CD14-positive monocyte (primary cell): ENCODE results near the gene GPR42. TPM values are rescaled to one million over a fixed set of nuclear protein-coding genes. Genes with fewer than 3 reads are reported as not detected.

Experiments used
- DNase-seq, 3 donors: peaks; one replicate each; pipeline ENCODE4 v3.0.0-alpha.2; 2011 to 2022
- H2AFZ ChIP-seq: 2 replicates; pipeline ENCODE4 v1.6.0; 2012; ENCODE audit warnings: mild to moderate bottlenecking, low read depth, low read length, inconsistent platforms; ENCODE audit not compliant: insufficient read depth, poor library complexity, severe bottlenecking
- H3K27ac ChIP-seq, 2 donors: 1 replicate in 1 of 2; 2 replicates in 1 of 2; pipeline ENCODE4 v1.5.1; 2012 to 2013; ENCODE audit warnings: low read length in 2 of 2, control low read depth in 1 of 2, inconsistent platforms in 1 of 2, low read depth in 1 of 2, mild to moderate bottlenecking in 1 of 2
- H3K27me3 ChIP-seq, 2 donors: one replicate each; pipeline versions ENCODE4 v1.6.0 to v1.6.1; 2011 to 2013; ENCODE audit warnings: low read length in 2 of 2; ENCODE audit not compliant: control insufficient read depth in 2 of 2, insufficient read depth in 2 of 2
- H3K36me3 ChIP-seq, 2 donors: replicated peaks in 1 of 2; 1 replicate in 1 of 2; 2 replicates in 1 of 2; pipeline versions ENCODE4 v1.5.1 to v1.6.1; 2012 to 2013; ENCODE audit warnings: low read length in 2 of 2, control low read depth in 1 of 2, inconsistent platforms in 1 of 2, mild to moderate bottlenecking in 1 of 2; ENCODE audit not compliant: insufficient read depth in 2 of 2, control insufficient read depth in 1 of 2
- H3K4me1 ChIP-seq, 2 donors: 1 replicate in 1 of 2; 2 replicates in 1 of 2; pipeline versions ENCODE4 v1.5.1 to v1.6.1; 2012 to 2013; ENCODE audit warnings: low read length in 2 of 2, control low read depth in 1 of 2, inconsistent platforms in 1 of 2, mild to moderate bottlenecking in 1 of 2, moderate library complexity in 1 of 2; ENCODE audit not compliant: insufficient read depth in 2 of 2, control insufficient read depth in 1 of 2
- H3K4me2 ChIP-seq: replicated peaks from 2 replicates; pipeline ENCODE3; 2012; ENCODE audit warnings: low read length, moderate library complexity, mild to moderate bottlenecking; ENCODE audit not compliant: poor library complexity, severe bottlenecking; ENCODE audit errors: extremely low read depth
- H3K4me3 ChIP-seq, 3 experiments: fragments of 200-600 bp in 1 of 3; sonication (generic) in 1 of 3; replicated peaks in 1 of 3; 1 replicate in 2 of 3; 2 replicates in 1 of 3; pipeline ENCODE4 v1.5.1; 2011 to 2013; ENCODE audit warnings: low read length in 3 of 3, mild to moderate bottlenecking in 3 of 3, control low read depth in 2 of 3, low read depth in 2 of 3, inconsistent platforms in 1 of 3, moderate library complexity in 1 of 3
- H3K79me2 ChIP-seq: 2 replicates; pipeline ENCODE4 v1.6.0; 2012; ENCODE audit warnings: mild to moderate bottlenecking, control low read depth, inconsistent platforms, low read length, moderate library complexity; ENCODE audit not compliant: insufficient read depth
- H3K9ac ChIP-seq: 2 replicates; pipeline ENCODE4 v1.6.0; 2017; ENCODE audit warnings: low read length, mild to moderate bottlenecking; ENCODE audit not compliant: insufficient read depth, poor library complexity, severe bottlenecking
- H3K9me3 ChIP-seq, 2 donors: replicated peaks in 1 of 2; 1 replicate in 1 of 2; 2 replicates in 1 of 2; pipeline versions ENCODE4 v1.5.1 to v1.6.1; 2012 to 2013; ENCODE audit warnings: low read length in 2 of 2, control low read depth in 1 of 2; ENCODE audit not compliant: control insufficient read depth in 1 of 2, insufficient read depth in 1 of 2
- H4K20me1 ChIP-seq: 2 replicates; pipeline ENCODE4 v1.6.0; 2012; ENCODE audit warnings: mild to moderate bottlenecking, low read length, control low read depth, moderate library complexity; ENCODE audit not compliant: insufficient read depth
- H3K27ac Mint-ChIP-seq, 7 donors: one replicate each; pipeline ENCODE4 v1.8.0; 2020; ENCODE audit warnings: mild to moderate bottlenecking in 7 of 7, mixed read lengths in 7 of 7, moderate library complexity in 6 of 7, inconsistent platforms in 2 of 7
- H3K27me3 Mint-ChIP-seq, 3 donors: one replicate each; pipeline ENCODE4 v1.8.0; 2021 to 2022; ENCODE audit warnings: low read depth in 3 of 3, mild to moderate bottlenecking in 3 of 3, mixed read lengths in 3 of 3, moderate library complexity in 3 of 3, inconsistent platforms in 1 of 3
- H3K36me3 Mint-ChIP-seq, 2 donors: one replicate each; pipeline ENCODE4 v1.8.0; 2020; ENCODE audit warnings: mixed read lengths in 2 of 2, inconsistent platforms in 1 of 2, mild to moderate bottlenecking in 1 of 2
- H3K4me1 Mint-ChIP-seq: one replicate; pipeline ENCODE4 v1.8.0; 2020; ENCODE audit warnings: mild to moderate bottlenecking, mixed read lengths
- H3K4me3 Mint-ChIP-seq, 2 donors: one replicate each; pipeline ENCODE4 v1.8.0; 2020; ENCODE audit warnings: mild to moderate bottlenecking in 2 of 2, mixed read lengths in 2 of 2, moderate library complexity in 1 of 2
- H3K9me3 Mint-ChIP-seq, 7 donors: one replicate each; pipeline ENCODE4 v1.8.0; 2020 to 2022; ENCODE audit warnings: mixed read lengths in 7 of 7, mild to moderate bottlenecking in 6 of 7, moderate library complexity in 6 of 7, inconsistent platforms in 2 of 7
- CTCF ChIP-seq: fragments of 200-600 bp; IDR thresholded peaks from one replicate; pipeline ENCODE4 v1.8.0; 2022; ENCODE audit warnings: antibody characterized with exemption, mild to moderate bottlenecking
- WGBS: methylation state at CpG from one replicate; pipeline ENCODE4 v1.1.5; 2013; ENCODE audit warnings: missing lambda C conversion rate; ENCODE audit not compliant: insufficient coverage; 5-methylcytosine and 5-hydroxymethylcytosine counted together
- intact Hi-C, 2 donors: fragments of 100-400 bp; cut with micrococcal nuclease; formaldehyde crosslinking; loops; one replicate each; pipeline versions ENCODE4 v1.15.0 to v1.15.1; 2023
- polyA plus RNA-seq, 3 donors: library from polyadenylated mRNA; depleted of rRNA in 1 of 3; unstranded in 2 of 3; stranded (reverse) in 1 of 3; fragments of 300-500 nt in 2 of 3; fragments of >200 nt in 1 of 3; fragmentation: Illumina TruSeq in 2 of 3; gene quantifications; 1 replicate in 2 of 3; 2 replicates in 1 of 3; pipeline ENCODE4 v1.2.3, GENCODE V29; 2012 to 2021

Gene GPR42
- polyA plus RNA-seq, 3 donors, result 0.17 to 2.9 TPM; not detected in 1

GRCh38 chr19:35328851-35329285, 42.0 kb upstream of the GPR42 start, which contains the start of gene CD22:
Gene CD22 (plus strand): TSS chr19:35329187. CDS start chr19:35332041, 2,854 bp downstream.
- Mint-ChIP-seq H3K4me1 (peaks cover 33% of the 10 kb centered on the region), H3K9me3 (peaks cover 0 to 2% (median 0%) of the 10 kb centered on the region in 7 donors), H3K36me3 (peaks cover 0 to 5% of the 10 kb centered on the region in 2 donors), H3K27me3 (peaks cover 2 to 6% (median 6%) of the 10 kb centered on the region in 3 donors), H3K4me3 (peak within 1 kb of the TSS; percentile 61 to 75), H3K27ac (peak within 1 kb of the TSS in 6 of 7 donors; percentile 54 to 88 (median 80))
- intact Hi-C loops, result loop anchor here in 1 of 2 donors (2.0 kb wide), 1 partner anchor 18 kb away; the partner anchor contains the start of gene FFAR1
- Histone ChIP-seq H3K4me2 (peak within 1 kb of the TSS; percentile 52), H3K4me3 (peak within 1 kb of the TSS in 1 of 3 experiments; percentile 34), H3K79me2 (no peaks in the 10 kb centered on the region), H3K9ac (no peak within 1 kb of the TSS), H4K20me1 (no peaks in the 10 kb centered on the region), H3K9me3 (no peaks in the 10 kb centered on the region), H3K36me3 (no peaks in the 10 kb centered on the region), H3K27me3 (no peaks in the 10 kb centered on the region), H3K27ac (peak within 1 kb of the TSS in 1 of 2 donors; percentile 0), H3K4me1 (peaks cover 25 to 40% of the 10 kb centered on the region in 2 donors), H2AFZ (no peak within 1 kb of the TSS)
- TF ChIP-seq CTCF, result no peak
- WGBS, result 0% methylated on average over 3 of the region's 12 CpGs
- peak; percentile 62 to 66 (median 63) for DNase-seq

GRCh38 chr19:35329323-35329722, 41.5 kb upstream of the GPR42 start:
- peak overlapping the region; percentile 61 to 75 for H3K4me3 Mint-ChIP-seq
- no peak for DNase-seq

More at GRCh38 chr19:35329323-35329722, 41.5 kb upstream of the GPR42 start:
- Histone ChIP-seq H3K9me3 (no peaks in the 10 kb centered on the region), H3K9ac (no peak overlapping the region), H3K4me3 (peak overlapping the region in 1 of 3 experiments; percentile 34), H3K27ac (peak overlapping the region in 1 of 2 donors; percentile 0), H4K20me1 (no peaks in the 10 kb centered on the region), H3K4me1 (peaks cover 22 to 36% of the 10 kb centered on the region in 2 donors), H3K36me3 (no peaks in the 10 kb centered on the region), H3K79me2 (no peaks in the 10 kb centered on the region), H2AFZ (no peak overlapping the region), H3K4me2 (peak overlapping the region; percentile 52), H3K27me3 (no peaks in the 10 kb centered on the region)
- Mint-ChIP-seq H3K9me3 (peaks cover 0 to under 1% (median 0%) of the 10 kb centered on the region in 7 donors), H3K27me3 (peaks cover 6 to 7% (median 6%) of the 10 kb centered on the region in 3 donors), H3K36me3 (peaks cover 0 to 5% of the 10 kb centered on the region in 2 donors), H3K27ac (peak overlapping the region in 2 of 7 donors; percentile 73 to 83), H3K4me1 (peaks cover 29% of the 10 kb centered on the region)
- intact Hi-C loops, result loop anchor here in 1 of 2 donors (2.0 kb wide), 1 partner anchor 17 kb away; the partner anchor contains the start of gene FFAR1
- WGBS, result 79% methylated on average over 3 of the region's 4 CpGs
- no peak for TF ChIP-seq CTCF
